GM18867 (cell line): ENCODE data around the gene RAD51B.
"Not testable (repeated sequence)": the region's sequence is repeated elsewhere in the genome, so short reads cannot be mapped to it uniquely, and the experiment has no call there.

Source experiments
- ATAC-seq: cut with Tn5 transposase; IDR thresholded peaks from one replicate; pipeline ENCODE4 v1.9.1; 2021; ENCODE audit warnings: mild to moderate bottlenecking, moderate library complexity; ENCODE audit not compliant: unreplicated experiment

Gene RAD51B

GRCh38 chr14:68413509-68413908 lies 593.9 kb downstream of the RAD51B start:
- no peak for ATAC-seq

- ATAC-seq, result no peak
Measured at GRCh38 chr14:68414121-68414520, 594.5 kb downstream of the RAD51B start.

- no peak for ATAC-seq
Measured at GRCh38 chr14:68416171-68416570, 596.6 kb downstream of the RAD51B start.

GRCh38 chr14:68417009-68417650 lies 597.6 kb downstream of the RAD51B start:
- ATAC-seq, result no peak

- ATAC-seq, result no peak
Measured at GRCh38 chr14:68418174-68419118, 598.9 kb downstream of the RAD51B start.

- ATAC-seq, result no peak
Measured at GRCh38 chr14:68420350-68420749, 600.8 kb downstream of the RAD51B start.

GRCh38 chr14:68421116-68421515 lies 601.5 kb downstream of the RAD51B start:
- no peak for ATAC-seq

- ATAC-seq, result no peak
Measured at GRCh38 chr14:68423686-68424085, 604.1 kb downstream of the RAD51B start.

- no peak for ATAC-seq
Measured at GRCh38 chr14:68424443-68425172, 605.0 kb downstream of the RAD51B start.

GRCh38 chr14:68426661-68427549 lies 607.3 kb downstream of the RAD51B start:
- no peak for ATAC-seq

GRCh38 chr14:68427550-68427890 lies 607.9 kb downstream of the RAD51B start:
- ATAC-seq, result no peak

- not testable (repeated sequence) for ATAC-seq
Measured at GRCh38 chr14:68428900-68429299, 609.3 kb downstream of the RAD51B start.

- not testable (repeated sequence) for ATAC-seq
Measured at GRCh38 chr14:68434173-68434572, 614.6 kb downstream of the RAD51B start.

- ATAC-seq, result not testable (repeated sequence)
Measured at GRCh38 chr14:68435631-68436030, 616.1 kb downstream of the RAD51B start.

- no peak for ATAC-seq
Measured at GRCh38 chr14:68439676-68440075, 620.1 kb downstream of the RAD51B start.

GRCh38 chr14:68440820-68441219 lies 621.2 kb downstream of the RAD51B start:
- ATAC-seq, result no peak

GRCh38 chr14:68441542-68441941 lies 622.0 kb downstream of the RAD51B start:
- ATAC-seq, result no peak

- no peak for ATAC-seq
Measured at GRCh38 chr14:68442828-68443629, 623.5 kb downstream of the RAD51B start.

- ATAC-seq, result no peak
Measured at GRCh38 chr14:68444449-68445168, 625.0 kb downstream of the RAD51B start.
